TTC549 (cell line): Measurements from ENCODE around the gene ETNPPL.
"Not testable (repeated sequence)": the region's sequence is repeated elsewhere in the genome, so short reads cannot be mapped to it uniquely, and the experiment has no call there.

ENCODE experiments used
- FAIRE-seq: peaks from 2 replicates; lab custom pipeline; 2012; peaks lifted over from hg19 to GRCh38; lab: Jason Lieb, UNC

ETNPPL gene

DNA sequence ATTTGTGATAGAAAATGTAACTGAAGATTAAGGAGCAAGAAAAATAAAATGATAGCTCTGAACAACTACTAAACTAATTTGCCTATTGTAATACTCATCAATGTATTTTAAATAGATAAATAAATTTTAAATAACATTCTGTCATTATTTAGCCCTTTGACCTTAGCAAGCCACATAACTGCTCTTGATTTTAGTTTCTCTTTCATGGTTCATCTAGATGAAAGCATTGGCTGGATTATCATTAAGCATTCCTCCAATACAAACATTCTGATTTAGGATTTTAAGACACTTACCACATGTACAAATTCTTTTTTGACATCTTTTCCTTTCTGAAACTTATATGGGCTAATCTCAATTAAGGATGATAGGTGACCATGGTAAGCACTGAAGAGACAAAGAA is 8.5 kb downstream of the ETNPPL start:
- FAIRE-seq = no peak

DNA sequence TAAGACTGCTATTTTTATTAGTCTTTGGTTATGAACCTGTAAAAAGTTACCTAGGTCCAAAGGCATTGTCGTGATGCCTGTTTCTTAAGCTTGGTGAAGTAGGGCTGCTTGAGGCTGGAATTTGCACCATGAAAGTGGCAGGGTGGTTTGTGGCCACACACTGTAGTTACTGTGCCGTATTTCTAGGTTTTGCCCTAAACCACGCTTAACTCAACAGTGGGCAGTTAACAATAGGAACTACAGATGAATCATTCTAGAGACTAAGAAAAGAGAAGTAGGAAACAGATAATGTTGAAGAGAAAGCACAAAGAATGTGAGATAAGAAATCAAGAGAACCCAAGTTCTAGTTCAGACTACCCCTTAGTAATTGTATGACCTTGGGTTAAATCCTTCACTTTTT is 11.5 kb downstream of the ETNPPL start:
- FAIRE-seq = no peak

GRCh38 chr4:108749119-108749518 is 13.7 kb downstream of the ETNPPL start:
- FAIRE-seq = no peak

- FAIRE-seq = no peak
Observed at GRCh38 chr4:108746511-108746910, 16.3 kb downstream of the ETNPPL start.

DNA sequence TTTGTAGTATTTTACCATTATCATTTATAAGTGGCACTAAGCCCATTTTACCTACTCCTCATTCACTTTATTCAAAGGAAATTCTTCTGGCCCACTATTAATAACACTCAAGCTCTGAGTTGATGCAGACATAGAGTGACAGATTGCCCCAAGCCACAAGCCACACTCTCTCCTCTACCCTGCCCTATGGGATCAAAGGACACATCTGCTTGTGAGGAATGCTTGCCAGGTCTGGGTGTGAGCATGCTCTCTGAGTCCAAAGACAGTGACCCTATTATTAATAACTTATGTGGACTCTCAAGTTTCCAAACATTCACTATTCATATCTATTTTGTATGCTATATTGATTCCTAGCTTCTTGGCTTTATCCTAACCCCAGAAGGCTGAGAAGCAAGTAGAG is 18.5 kb downstream of the ETNPPL start:
- FAIRE-seq = no peak

DNA sequence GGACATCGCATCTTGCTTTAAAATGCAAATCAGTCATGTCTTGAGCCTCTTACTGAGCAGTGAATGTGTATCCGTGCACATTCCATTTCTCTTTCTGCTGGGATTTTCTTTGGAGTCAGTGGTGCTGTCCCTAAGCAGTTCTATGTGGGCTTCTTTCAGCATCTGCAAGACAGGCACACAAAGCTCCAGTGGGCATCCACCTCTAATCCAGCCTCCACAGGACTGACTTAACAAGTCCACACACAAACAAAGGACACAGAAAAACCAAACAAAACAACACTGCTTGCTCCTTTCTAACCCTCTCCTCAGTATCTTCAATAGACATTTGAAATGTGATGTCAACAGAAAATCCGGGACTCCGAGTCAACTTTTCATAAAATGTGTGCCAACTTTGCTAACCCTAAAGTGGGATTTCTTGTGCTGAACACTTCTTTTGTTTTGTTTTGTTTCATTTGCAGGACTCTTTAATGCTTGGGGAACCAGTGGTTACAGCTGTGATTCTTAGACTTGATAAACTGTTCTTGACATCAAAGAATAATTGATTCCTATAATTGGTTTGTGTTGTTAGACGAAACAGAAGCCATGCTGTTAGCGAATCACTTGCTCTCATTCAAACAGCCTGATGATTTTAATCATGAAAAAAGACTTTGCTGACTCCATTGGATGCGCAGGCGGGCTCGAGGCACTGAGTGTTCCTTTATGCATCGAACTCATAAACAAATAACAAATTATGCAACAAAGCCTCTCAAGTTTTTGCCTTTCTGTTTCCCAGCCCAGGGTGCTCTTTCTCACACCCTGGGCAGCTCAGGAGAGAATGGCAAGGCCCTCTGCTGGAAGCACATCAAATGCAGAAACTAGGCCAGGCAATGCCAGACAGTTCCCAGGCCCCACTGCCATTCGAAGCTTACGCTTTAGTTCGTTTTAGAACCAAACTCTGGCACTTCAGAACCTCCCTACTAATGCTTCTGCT is 20.1 kb downstream of the ETNPPL start:
- FAIRE-seq = no peak

DNA sequence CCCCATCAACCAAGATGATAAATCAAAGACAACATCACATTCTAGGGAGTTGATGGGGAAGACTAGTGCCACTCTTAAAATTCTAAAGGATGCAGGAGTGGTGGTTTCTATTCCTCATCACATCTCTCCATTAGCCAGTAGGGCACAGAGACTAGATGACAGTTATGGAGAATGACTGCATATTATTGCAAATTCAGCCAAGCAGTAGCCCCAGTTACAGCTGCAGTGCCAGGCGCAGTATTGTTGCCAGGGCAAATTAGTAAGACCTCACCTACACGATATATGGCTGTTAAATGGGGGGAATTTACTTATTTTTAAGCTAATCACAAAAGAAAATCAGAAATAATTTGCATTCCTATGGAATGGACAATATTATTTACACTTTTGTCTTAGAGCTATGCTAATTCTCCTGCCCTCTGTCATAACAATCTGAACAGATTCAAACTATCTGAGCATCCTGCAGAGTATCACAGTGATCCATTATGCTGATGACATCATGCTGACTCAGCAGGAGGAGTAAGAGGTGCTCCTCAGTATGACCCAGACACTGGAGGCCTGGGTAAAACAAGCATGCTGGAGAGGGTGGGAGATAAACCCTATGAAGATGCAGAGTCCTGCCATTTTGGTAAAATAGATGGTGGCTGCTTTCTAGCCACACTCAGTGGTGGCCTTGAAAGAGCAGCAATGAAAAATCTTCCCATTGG is 24.7 kb downstream of the ETNPPL start:
- no peak for FAIRE-seq

- FAIRE-seq = no peak
Observed at GRCh38 chr4:108731006-108731405, 31.8 kb downstream of the ETNPPL start.

- no peak for FAIRE-seq
Observed at GRCh38 chr4:108730579-108730978, 32.3 kb downstream of the ETNPPL start.

- no peak for FAIRE-seq
Observed at GRCh38 chr4:108729731-108730130, 33.1 kb downstream of the ETNPPL start.

DNA sequence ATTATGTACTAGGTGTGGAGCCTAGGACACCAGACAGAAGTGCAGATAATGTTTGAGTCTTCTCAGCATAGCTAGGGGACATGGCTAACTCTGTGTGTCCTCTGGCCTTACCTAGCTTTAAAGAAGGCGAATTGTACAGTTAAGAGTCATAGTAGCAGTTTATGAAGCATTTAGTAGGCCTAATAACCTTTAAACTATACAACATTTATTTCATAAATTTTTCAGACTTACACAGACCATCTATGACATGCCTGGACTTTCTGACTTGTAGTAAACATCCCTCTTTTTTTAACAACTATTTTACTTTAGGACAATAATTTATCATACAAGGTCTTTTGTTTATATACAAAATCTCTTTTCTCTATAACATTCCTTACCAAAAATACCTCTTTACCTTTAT is 37.4 kb downstream of the ETNPPL start:
- no peak for FAIRE-seq

DNA sequence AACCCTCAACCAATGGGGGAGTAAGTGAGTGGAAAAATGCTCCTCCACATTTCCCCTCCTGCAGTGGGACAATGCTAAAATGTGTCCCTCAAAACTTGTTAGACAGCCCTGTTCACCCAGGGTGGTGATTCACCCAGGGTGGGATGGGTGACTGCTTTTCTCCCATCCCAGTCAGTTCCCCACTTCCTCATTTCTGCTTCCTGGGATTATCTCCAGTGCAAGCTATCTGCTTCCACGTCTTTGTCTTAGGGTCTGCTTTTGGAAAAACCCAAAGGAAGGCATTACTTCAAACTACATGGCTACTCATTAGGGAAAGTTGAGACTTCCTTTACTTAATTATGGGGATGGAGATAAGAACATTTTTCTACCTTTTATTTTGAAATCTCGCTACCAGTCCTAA is 45.5 kb downstream of the ETNPPL start:
- no peak for FAIRE-seq

DNA sequence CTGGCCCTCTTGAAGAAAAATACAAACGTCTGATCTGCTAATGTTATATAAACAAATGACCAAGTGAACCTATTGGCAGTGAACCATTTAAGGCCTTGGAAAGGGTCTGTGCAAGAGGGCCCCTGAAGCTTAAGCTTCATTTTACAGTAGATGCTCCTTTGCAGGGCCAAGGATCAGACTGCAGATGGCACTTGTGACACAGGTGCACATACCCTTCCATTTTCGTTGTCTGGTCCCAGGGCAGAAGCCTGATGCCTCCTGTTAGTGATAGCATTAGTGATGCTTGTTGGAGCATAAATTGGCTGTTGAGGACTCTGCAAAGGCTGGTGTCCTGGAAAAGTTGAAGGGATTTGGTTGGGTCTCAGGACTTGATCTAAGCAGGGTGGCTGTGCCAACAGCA is 46.5 kb downstream of the ETNPPL start:
- no peak for FAIRE-seq

DNA sequence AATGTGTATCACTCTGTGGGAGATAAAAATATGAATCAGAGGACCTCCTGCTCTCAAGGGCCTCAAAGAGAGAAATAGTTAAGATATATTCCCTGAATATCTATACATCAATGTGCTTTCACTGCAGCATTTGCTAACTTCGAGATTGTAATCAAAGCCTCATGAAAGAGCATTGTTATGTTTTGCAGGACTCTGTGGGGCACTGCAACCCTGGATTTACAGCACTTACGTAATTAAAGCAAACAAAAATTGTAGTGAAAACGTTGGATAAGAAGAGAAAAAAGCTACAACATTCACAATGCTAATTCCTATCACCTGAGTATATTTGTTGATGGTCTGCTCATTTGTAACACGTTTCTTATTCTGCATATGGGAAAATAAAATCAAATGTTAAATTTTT is 48.0 kb downstream of the ETNPPL start:
- FAIRE-seq = no peak

GRCh38 chr4:108710578-108710977 is 52.3 kb downstream of the ETNPPL start:
- not testable (repeated sequence) for FAIRE-seq

DNA sequence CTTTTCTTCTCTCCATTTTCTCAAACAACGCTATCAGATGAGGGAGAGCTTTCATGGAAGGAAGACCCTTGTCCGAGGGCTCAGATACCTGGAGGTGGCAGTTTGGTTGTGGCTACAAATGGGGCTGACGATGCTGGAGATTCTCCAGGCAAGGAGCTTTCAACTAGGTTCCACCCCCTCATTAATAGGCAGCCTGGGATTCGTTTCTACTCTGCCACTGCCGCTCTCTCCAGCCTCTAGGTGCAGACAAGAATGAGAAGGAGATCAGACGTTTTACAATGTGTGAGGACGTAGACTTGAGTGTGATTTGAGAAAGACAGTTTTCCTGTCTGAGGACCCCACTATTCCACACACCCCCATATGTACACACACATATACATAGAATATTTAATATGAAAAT is 53.1 kb downstream of the ETNPPL start:
- no peak for FAIRE-seq

DNA sequence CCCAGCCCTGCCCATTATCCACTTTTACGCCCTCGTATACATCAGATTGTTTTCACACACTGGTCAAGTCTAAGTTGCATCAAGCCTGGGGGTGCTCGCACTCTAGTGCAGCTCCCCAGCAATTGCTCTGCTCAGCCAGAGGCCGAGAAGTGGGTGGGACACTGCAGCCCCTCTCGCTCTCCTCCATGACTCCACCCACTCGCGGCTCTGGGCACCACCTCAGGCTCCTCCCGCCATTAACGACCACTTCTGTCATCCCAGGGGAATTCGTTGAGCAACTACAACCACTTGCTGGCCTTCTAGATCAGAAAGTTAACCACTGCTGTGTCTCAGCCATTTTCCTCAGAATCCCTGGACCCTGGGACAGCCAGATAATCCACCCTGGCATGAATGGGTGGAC is 53.6 kb downstream of the ETNPPL start:
- no peak for FAIRE-seq

DNA sequence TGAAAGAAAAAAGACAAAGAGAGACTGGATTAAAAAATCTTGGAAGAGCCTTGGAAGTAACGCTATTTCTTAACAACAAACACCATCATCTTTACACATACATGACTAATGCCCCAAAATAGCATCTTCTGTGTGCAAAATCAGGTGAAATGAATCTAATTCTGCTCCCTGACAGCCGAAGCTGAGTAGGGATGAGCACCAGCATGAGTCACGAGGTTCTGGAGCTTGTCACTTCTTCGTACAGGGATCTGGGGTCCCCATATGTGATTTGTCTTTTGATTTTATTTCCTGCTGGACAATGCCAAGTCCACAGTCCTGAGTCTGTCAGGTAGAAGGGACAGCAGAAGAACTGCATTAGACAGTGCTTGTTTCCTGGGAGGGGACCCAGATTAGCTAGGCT is 56.6 kb downstream of the ETNPPL start:
- no peak for FAIRE-seq

DNA sequence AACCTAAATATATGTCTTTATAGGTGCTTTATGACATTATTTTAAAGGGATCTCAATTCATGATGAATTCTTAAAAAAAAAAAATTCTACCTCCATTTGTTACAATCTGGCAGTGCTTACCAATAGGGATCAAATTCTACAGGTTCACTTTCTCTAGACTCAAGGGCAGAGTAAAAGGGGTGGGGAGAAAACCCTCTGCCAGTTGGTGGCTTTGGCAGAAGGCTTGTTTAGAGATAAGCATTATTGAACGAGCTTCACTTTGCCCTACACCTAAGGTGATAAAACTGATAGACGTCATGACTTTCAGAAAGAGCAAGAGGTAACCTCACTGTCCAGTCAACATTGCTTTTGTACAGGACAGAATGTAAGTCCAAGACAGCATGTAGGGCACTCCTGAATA is 58.9 kb downstream of the ETNPPL start:
- FAIRE-seq = no peak

DNA sequence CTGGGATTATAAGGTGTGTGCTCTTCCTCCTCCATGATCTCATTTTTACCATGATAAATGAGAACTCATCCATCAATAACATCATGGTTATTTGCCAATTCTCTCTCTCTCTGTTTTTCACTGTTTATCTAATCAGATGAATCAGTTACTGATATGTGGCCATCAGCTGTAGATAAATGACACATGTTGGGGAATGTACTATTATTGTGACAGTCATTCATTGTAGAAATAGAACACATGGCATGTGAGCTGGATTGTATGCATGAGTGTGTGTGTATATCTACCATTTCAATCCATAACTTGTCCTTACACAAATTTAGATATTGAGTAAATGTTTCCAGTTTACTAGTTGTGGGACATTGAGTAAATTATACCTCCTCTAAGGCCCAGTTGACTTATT is 59.5 kb downstream of the ETNPPL start:
- FAIRE-seq = no peak

GRCh38 chr4:108702960-108703359 is 59.9 kb downstream of the ETNPPL start:
- FAIRE-seq = no peak

- FAIRE-seq = no peak
Observed at GRCh38 chr4:108700081-108700757, 62.6 kb downstream of the ETNPPL start.

- FAIRE-seq = no peak
Observed at GRCh38 chr4:108696160-108696559, 66.7 kb downstream of the ETNPPL start.
